ENCODE data around the gene KRT2. TPM values are rescaled to one million over a fixed set of nuclear protein-coding genes. Genes with fewer than 3 reads are reported as not detected.

Gene KRT2
- total and polyA plus RNA-seq, 9 of the 15 experiments (the other 6 are each of a cell fraction or from before 2014, with no cell fraction given): 0.03 to 0.69 (median 0.07) TPM; not detected in 2

DNA sequence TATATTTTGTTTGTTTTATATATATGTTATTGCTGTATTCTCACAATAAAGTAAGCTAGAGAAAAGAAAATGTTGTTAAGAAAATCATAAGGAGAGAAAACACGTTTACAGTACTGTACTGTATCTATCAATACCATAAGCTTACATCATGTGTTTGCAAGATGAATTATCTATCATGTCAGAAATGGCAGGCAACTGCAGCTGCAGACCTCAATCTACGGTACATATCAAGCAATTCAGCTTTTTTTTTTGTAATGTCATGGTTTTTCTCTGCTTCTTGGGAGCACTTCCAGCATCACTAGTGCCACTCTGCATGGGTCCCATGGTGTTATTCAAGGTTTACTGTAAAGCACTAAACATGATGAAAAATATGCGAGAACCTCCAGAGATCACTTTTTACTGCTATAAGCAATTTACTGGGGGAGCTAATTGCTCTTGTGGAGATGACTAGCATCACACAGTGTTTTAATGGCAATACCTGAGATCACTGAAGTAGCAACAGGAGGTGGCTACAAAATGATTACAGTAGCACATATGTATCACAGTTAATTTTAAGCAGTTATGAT is 9.0 kb upstream of the KRT2 start (continued):
- TF ChIP-seq CHD4 (IDR thresholded peaks at IDR 0.05; ENCODE audit: insufficient read depth, insufficient replicate concordance, low read depth, low read length, poor library complexity, severe bottlenecking) (no peak), ZNF311 (CRISPR knock-in tag; IDR thresholded peaks at IDR 0.05) (no peak), ERF (CRISPR knock-in tag; IDR thresholded peaks at IDR 0.05) (no peak), MED1 (CRISPR knock-in tag; IDR thresholded peaks at IDR 0.05; ENCODE audit: borderline replicate concordance) (no peak), ZFP1 (CRISPR knock-in tag; IDR thresholded peaks at IDR 0.05) (no peak), BDP1 (IDR thresholded peaks at IDR 0.05; ENCODE audit: insufficient read depth, insufficient read length) (no peak)
- TF ChIP-seq, protein P1, sequence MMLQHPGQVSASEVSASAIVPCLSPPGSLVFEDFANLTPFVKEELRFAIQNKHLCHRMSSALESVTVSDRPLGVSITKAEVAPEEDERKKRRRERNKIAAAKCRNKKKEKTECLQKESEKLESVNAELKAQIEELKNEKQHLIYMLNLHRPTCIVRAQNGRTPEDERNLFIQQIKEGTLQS (IDR thresholded peaks at IDR 0.05): peak; percentile 46; the same call in 1 of the 2 replicates
- TF ChIP-seq, protein P1 (CRISPR knock-in tag; conservative IDR thresholded peaks at IDR 0.05): no peak

DNA sequence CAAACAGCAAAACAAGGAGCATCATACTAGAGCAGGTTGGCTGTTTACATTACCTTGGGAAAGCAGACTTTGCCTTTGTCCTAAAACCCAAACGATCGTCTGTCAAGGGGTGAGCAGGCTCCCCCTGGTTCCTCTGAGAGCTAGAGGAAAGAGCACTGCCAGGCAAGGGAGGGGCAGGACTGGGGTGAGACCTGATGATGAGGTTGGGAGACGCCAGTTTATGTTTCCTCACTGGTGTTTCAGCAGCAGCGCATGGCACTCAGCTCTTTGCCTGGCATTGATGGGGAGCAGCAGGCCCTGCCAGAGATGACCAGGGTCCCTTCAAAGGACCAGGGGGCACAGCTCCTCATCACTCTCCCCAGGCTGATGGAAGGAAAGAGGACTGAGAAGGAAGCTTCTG is 7.9 kb upstream of the KRT2 start:
- intact Hi-C loops (cut with micrococcal nuclease) (loop anchor here (5.0 kb wide), 1 partner anchor 73 kb away; no protein-coding TSS in a partner anchor), in situ Hi-C loops (cut with MboI) (no loop called here)
- no peaks in the 10 kb centered on the region for H3K79me2 ChIP-seq (ENCODE audit: control insufficient read depth, insufficient read depth, low read length)
- no peak for ATAC-seq
- H3K4me1 ChIP-seq (replicated peaks in 1 of 2; ENCODE audit: control insufficient read depth in 2 of 2, insufficient read depth in 2 of 2, low read length in 2 of 2): peaks cover 49 to 58% of the 10 kb centered on the region in 2 experiments
- H3K9me1 ChIP-seq (ENCODE audit: control insufficient read depth, insufficient read depth, low read length): peaks cover 2% of the 10 kb centered on the region
- H3K9ac ChIP-seq (ENCODE audit: insufficient read depth in 1 of 2, low read depth in 2 of 2, low read length in 2 of 2): no peak overlapping the region
- no peaks in the 10 kb centered on the region for H3K9me3 ChIP-seq (replicated peaks; ENCODE audit: control insufficient read depth, insufficient read depth, low read depth, low read length)
- BruUV-seq (replicated peaks): no TSS peak
- no peak overlapping the region for H3K27ac ChIP-seq (ENCODE audit: extremely low read depth, low read depth, low read length)
- no peak for FAIRE-seq
- H3K4me3 ChIP-seq: no peak overlapping the region
- TF ChIP-seq FOXJ3 (CRISPR knock-in tag; IDR thresholded peaks at IDR 0.05): no peak
- no peak for TF ChIP-seq FOSL1 (tag; conservative IDR thresholded peaks at IDR 0.05)
- TF ChIP-seq ZNF212 (CRISPR knock-in tag; IDR thresholded peaks at IDR 0.05): no peak
- no peaks in the 10 kb centered on the region for H3K36me3 ChIP-seq (ENCODE audit: control insufficient read depth, insufficient read depth, low read length)
- DNase-seq (ENCODE audit: extremely low read depth in 1 of 4, low spot score in 3 of 4): no peak
- WGBS (ENCODE audit: insufficient coverage, low coverage, missing lambda C conversion rate): 83% methylated on average over 4 of the region's 4 CpGs
- no peak overlapping the region; the same call in 1 of the 2 replicates for H2AFZ ChIP-seq (ENCODE audit: low read depth, low read length)
- ChIA-PET POLR2A (interaction anchor here (0.6 to 0.7 kb wide), 2 partner anchors 15 to 56 kb away, joined by 3 read pairs; no protein-coding TSS in a partner anchor), CTCF (ENCODE audit: low intra/inter-chr PET ratio) (no interaction called here)
- H3K4me2 ChIP-seq (ENCODE audit: insufficient read depth, low read length): no peak overlapping the region
- H3K27me3 ChIP-seq (ENCODE audit: control insufficient read depth in 2 of 2, insufficient read depth in 2 of 2, low read length in 2 of 2): no peaks in the 10 kb centered on the region
- H4K20me1 ChIP-seq (replicated peaks; ENCODE audit: control insufficient read depth, insufficient read depth, low read length): no peaks in the 10 kb centered on the region

All from K562 (cell line).